NCI-H146 (cell line): Measurements from ENCODE around the gene VSNL1.

Experiments used
- DNase-seq: peaks from one replicate; lab custom pipeline; 2025; lab: John Stamatoyannopoulos, UW

The VSNL1 gene

DNA sequence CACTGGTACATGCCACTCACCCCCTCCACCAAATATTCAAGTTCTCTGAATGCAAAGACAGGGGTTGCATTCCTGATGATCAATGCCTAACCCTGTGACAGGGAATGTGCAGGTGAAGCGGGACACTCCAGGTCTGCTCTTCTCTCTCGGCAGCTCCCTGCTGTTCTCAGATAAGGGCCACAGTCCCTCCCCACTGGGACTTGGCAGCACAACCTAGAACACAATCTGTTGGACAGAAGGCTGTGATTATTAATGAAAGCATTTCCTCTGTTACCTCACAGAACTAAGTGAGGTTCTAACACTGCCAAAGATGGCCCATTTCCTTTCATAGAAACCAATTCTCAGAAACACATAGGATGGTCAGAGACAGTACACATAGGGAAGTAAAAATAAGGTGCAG, 42.7 kb downstream of the VSNL1 start:
- DNase-seq, result peak; percentile 20

DNA sequence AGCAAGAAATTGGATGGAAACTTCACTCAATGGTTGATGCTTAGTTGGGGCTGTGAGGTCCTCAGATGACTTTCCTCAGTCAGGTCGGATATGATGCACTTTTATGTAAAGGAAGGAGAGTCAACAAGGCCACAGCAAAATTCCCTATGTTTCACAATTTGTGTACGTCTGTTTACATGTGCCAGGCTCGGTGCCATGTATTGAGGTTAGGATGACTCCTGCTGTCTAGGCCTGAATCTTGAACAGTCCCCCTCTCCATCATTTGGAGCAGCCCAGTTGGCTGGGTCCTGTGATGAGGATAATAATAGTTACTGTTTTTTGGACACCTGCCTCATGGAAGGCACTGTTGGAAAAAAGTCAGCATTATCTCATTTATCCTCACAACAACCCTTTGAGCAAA, 43.1 kb downstream of the VSNL1 start:
- no peak for DNase-seq

DNA sequence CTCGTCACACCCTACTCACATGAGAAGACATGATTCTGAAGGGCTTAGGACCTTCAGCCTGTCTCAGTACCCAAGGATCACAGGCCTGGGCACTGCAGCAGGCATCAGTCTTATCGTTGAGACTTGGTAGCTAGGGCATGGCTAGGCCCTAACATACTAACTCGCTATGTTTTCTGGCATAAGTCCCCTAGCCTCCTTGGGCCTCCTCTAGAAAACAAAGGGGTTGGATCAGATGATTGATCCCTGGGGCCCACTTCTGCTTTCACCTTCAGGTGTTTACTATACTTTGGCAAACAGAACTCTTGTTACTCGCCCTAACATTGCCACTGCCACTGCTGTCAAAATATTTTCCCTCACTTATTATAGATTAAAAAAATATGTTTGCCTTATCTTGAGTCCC, 44.2 kb downstream of the VSNL1 start:
- no peak for DNase-seq

DNA sequence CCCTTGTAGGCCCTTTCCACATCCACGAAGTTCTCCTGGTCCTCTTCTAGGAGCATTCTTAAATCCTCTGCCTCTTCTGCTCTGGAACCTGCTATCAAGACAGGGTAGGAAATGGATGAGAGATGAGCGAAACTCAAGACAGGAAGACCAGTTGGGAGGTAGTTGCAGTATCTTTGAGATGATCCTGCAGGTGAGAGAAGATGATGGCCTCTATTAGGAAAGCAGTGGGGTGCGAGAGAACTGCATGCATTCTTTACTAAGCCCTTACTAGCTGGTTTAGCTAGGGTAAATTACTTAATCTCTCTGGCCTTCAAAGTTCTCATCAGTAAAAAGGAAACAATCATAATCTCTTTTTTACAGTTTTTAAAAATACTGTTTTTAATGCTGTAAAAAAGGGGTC, 47.0 kb downstream of the VSNL1 start:
- DNase-seq, result no peak

DNA sequence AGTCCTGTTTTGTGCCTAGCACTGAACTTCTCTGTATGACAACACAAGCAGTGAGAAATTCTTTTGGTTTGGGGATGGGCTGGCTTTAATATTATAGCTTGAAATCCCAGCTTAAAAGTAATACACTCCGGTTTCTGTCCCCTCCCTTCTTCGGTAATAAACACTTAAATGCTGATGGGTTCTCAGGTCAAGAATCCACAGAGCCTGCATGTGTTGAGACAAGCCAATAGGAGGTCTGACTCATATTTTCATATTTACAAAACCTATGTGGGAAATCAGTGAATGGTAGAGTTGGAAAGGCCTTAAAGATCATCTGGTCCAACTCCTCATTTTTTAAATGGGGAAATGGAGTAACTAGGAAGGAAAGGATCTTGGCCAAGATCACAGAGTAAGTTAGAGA, 47.5 kb downstream of the VSNL1 start:
- no peak for DNase-seq

DNA sequence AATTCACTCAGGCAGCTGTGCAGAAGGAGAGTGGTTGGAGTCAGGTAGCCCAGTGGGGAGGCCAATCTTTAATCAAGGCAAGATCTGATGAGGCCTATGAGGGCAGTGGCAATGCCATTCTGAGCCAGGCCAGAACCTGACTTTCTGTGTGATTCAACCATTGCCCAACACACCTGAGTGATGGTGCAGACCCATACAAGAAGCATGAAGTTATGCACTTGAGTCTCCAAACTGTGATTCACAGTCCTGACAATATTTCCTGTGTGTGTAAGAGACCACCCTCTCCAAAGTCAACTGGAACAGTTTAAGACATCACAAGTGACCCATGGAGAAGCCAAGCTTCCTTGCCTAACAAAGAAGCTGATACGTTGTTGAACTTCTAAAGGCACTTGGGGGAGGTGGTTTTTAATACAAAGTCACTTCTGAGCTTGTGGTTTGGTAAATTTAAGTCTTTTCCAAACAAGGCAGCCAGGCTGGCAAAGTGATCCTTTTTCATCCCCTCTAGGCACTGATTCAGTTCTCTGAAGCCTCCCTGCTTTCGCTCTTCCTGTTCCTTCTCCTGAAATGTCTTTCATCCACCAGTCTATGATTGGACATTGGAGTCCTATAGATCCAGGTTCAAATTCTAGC, 49.0 kb downstream of the VSNL1 start:
- no peak for DNase-seq

DNA sequence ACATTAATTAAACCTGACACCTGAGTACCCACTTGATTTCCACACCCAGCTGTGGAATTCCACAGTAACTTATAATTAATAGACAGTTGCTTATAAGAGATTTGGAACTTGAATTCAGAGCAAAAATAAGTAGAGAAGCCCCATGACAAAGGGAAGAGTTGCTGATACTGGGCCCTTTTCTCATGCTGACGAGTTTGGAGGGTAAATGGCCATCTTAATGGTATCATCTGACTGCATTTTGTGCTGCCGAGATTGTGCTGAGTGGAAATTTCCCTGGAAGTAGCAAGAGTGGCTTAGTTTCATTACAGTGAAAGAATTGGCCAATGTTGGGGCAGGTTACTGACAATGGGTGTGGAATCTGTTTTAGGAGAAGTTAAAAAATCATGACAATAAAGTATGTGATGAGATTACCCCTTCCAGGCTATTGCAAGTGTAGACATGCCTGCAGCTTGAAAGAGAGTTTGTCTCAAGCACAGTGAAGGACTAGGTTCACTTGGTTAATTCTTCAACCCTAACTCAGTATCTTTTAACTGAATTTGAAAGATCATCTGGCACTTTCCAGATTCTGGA, 49.9 kb downstream of the VSNL1 start:
- no peak for DNase-seq

DNA sequence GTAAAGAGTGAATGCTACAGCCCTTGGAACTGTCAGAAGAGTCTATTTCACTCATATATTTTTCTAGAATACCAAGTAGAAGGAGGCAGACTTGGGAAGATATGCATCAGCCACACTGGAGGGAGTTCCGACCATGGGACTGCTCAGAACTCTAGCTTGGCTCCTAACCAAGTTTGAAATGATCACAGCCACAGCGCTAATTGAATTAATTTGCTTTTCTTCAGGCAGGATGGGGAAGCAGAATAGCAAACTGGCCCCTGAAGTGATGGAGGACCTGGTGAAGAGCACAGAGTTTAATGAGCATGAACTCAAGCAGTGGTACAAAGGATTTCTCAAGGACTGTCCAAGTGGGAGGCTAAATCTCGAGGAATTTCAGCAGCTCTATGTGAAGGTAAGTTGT, 51.4 kb downstream of the VSNL1 start:
- DNase-seq, result no peak

DNA sequence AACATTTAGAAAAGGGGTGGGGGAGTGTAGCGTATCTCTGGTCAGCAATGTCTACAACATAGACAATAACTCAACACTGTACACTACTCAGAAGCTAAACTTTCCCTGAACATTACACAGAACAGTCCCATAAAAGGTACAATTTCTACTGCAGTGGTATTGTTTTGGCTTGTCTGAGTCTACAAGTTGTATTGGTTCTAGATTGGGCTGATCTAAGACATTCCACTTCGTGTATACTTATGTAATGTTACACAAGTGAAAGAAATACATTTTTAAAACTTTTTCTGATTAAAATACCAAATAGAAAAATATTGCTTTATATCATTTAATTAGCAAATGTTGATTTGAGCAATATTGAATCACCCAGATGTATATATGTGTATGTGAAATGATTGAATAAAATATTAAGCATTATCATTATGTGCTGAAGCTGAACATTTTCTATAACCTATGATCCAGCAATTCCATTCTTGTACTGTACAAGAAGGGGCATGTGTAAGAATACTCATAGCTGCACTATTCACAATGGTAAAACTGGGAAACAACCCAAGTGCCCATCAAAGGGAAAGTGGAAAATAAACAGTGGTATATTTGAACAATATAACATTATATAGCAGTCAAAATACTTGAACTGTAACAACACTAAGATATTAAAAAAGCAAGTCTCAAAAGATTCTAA, 52.4 kb downstream of the VSNL1 start:
- DNase-seq, result no peak

DNA sequence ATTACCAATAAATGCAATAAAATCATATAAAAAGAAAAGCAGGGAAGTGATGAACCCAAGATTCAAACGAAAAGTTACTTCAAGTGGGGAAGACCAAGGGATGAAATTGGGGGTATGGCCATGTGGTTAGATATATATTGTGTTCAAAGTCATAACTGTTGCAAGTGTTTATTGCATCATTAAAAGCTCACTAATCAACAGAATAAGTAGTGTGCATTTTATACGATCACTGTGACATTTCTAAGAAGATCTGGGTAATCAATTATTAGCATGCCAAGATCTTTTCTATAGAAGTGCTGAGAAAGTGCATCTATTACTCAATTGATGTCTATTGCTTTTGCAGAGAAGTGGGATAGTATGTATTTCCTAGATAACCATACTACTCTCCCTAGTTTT, 52.9 kb downstream of the VSNL1 start:
- DNase-seq, result no peak

DNA sequence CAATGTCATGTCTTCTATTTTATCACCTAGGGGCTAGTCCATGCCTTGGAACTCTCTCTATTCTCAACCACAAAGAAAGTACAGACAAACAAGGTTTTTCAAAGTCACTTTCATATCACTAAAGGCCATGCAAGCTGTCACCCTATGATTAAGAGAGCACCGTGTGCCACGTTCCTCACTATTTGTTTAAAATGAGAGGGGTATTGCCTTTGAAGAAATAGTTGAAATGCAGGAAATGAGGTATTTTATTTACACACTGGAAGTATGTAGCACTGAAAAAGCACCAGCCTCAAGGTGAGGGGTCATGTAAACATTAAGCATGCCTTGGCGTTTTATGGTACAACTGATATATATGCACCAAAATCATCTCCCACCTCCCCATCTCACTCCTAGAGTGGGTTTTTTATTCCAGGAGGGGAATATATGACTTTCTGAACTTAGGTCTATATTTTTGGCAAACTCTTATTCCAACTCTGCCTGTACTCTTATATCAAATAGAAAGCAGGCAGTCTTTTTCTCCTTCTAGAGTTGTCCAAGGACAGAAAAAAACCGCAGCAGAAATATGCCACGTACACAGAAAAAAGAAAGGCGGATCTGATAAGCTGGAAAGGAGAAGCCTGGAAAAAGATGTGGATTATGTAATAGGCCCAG, 53.5 kb downstream of the VSNL1 start:
- no peak for DNase-seq

DNA sequence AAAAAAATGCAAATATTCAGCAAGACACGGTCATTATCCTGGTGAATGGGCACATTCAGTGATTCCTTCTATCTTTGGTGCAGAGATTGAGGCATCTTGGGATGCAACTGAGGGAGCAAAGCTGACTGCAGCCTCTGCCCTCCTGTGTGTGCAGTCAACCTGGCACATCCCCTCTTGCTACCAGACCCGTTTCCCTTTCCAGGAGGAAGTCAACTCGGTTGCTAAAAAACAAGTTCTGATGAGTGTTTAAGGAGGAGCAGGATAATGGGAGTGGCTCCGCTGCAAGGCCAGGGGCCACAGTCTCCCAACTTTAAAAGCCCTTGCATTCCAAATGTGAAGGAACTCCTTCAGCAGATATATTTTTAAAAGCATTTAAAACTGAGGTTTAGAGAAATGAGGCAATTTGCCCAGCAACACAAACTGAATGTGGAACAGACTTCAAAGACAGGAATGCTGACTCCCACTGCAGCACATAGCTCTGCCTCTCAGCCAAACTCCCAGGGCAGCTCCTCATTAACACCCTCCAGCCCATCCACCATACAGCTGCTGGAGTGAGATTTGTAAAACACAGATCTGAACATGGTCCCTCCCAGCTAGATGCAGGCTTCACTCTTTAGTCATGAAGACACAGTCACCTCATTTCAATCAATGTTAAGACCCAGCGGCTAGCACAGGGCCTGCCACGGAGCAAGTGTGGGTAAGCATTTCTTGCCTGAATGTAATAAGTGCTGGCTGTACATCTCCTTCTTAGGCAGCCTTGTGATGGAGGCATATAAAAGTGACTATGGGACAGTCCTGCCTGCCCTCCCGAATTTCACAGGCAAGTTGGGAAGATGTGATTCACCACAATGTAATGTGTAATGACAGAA, 54.3 kb downstream of the VSNL1 start:
- no peak for DNase-seq

DNA sequence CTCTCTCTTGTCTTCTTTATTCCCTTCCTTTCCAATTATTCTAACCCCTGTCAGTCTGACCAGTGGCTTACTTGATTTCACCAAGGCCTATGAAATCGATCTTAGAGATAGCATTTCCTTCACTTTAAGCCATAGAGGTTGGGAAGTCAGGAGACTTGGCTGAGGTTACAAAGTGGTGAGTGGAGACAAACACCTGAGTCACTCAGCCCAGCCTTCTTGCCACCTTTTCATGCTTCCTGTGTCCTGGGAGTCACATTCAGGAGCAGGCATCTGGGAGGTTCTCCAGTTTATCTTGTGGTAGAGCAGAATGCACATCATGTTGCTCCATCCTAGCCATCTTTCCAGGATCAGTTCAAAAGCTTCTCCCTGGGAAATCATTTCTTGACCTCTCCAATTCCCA, 59.1 kb downstream of the VSNL1 start:
- DNase-seq, result no peak

DNA sequence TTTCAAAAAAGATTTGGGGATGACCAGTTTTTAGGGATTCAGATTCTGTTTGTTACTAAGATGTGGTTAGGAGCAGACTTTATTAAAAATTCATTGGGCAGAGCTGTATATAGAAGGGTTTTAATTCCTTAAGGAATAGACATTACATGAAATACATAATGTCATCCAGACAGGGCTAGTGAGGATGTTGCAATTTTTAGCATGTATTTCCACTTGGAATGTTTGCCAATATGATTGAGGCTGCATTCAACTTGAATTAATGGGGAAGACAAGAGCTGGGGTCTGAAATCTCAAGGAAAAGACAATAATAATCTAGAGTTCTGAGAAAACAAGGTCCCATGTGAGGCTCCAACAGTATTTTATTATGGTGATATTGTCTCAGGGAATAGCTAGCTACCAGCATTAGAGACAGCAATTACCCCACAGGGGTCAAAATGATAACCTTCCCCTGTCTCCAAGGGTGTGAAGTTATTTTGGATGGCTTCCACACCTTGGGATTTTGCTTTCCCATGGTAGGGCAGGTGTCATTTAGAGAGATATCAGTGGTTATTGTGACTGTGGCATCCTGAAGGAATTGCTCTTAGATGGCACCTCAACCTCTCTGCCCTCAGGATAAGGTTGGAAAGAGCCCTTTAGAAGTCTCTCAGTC, 60.2 kb downstream of the VSNL1 start:
- DNase-seq, result no peak

DNA sequence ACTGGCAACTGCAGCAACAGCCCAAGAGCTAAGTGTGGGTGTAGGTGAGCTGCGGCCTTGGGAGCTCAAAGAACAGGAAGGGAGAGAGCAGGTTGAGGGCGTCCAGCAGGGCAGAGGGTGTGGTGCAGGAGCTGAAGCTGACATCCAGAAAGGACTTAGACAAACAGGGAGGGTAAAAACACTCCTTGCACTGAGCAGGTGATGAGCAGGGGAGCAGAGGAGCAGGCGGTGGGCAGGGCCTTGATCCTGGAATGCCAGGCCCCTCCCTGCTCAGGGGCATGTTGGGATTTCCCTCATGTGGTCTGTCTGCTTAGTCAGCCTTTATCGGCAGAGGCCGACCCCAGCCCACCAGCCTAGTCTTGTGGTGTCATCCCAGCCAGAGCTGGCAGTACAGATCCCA, 63.6 kb downstream of the VSNL1 start:
- DNase-seq, result no peak

DNA sequence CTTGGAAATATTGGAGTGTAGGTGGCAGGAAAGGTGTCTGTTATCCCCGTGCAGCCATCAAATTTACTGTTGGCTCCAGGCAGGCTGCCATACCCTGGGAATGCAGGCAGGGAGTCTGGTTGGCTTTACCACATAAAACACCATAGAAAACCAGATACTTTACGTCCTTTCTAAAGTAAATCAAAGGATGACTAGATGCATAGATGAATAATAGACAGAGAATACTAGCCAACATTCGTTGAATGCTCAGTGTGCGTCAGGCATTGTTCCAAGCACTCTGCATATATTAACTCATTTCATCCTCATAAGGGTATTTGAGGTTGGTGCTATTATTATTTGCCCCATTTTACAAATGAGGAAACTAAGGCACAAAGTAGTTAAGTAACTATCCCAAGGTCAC, 65.2 kb downstream of the VSNL1 start:
- no peak for DNase-seq

DNA sequence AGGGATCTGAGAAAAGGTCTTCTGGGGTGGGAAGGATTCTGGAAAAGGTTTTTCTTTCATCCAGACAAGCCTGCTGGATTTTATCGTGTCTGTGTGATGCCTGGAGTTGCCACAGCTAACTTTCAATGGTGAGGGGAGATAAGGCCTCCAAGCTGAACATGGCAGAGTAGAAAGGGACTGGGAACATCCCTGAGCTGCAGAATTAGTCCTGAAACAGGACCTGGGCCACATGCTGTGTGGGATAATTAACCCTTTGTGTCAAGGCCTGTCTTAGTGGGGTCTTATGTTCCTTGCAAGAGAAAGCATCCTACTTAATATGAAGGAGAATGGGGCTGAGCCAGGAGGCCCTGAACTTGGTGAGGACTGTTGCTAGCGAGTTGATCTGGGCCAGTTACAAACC, 66.4 kb downstream of the VSNL1 start:
- DNase-seq, result no peak

DNA sequence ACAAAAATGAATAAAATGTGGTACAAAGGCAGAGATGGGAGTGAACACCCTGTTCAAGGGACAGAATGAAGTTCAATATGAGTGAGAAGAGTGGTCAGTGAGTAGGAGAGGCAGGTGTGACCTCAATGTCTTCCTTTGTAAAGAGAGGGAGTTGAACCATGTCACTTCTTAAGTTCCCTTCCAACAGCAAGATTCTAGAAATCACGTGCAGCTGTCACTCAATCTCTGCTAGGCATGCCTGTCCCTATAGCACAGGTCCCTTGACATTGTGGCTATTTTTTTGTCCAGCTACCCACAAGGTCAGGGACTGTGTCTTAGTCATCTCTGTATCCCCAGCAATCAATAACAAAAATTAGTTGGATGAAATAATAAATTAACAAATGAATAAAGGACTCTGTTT, 66.9 kb downstream of the VSNL1 start:
- no peak for DNase-seq

DNA sequence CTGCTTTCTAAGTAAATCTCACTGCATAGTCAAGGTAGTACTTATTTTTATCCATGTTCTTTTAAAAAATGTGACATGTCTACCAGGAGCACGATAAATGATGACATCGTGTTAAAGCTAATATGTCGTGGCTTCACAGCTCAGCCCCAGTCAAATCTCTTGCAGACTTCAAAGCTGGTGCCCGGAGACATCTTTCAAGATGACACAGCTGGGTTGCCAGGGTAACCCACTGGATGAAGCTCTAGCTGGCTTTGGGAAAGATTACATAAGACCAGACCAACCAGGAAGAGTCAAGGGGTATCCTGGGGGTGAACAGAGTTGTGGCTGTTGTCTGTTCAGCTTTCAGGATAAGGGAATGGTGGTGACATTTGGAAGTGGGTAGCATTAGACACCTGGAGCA, 67.8 kb downstream of the VSNL1 start:
- DNase-seq, result no peak

DNA sequence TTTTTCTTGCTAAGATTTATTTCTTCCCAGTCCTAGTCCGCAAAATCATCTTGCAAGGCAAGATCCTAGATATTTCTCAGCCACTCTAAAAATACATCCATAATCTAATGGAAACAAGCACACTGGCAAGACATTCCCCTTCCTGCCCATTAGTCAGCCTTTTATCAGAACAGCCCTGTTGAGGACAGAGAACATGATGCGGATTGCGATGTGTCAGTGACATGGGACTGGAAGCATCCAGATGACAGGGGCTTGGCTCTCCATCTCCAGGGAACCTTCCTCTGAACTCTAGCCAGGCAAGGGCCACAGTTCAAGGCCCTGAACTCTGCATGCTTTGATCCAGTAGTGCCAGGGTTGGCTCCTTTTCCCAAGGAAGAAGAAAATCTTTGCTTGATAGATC, 70.0 kb downstream of the VSNL1 start:
- DNase-seq, result no peak

DNA sequence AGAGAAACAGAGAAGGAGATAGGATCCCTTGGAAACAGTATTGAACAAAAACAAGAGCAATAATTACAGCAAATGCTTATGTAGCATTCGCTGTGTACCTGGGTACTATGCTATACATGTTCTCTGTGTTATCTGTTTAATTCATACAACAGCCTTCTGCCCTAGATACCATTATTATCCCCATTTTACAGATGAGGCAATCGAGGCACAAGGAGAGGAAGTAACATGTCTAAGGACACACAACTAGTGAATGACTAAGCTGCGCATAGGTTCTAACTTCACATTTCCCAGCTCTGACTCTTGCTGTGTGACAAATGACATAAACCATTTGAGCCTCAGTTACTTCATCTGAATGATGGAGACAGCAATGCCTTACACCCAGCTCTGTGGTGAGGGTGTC, 70.5 kb downstream of the VSNL1 start:
- no peak for DNase-seq
